OCI-LY7 (cell line): ENCODE measurements around the gene CNGA2.

Experiments
- CTCF ChIP-seq: fragments of 200-600 bp; sonication (generic); conservative IDR thresholded peaks from 2 replicates; pipeline ENCODE4 v1.5.1; 2014; ENCODE audit warnings: mild to moderate bottlenecking, antibody characterized with exemption, low read length, moderate library complexity, mixed read lengths
- EZH2phosphoT487 ChIP-seq: fragments of 200-600 bp; sonication (generic); IDR thresholded peaks from 2 replicates; pipeline ENCODE4 v1.6.1; 2018; ENCODE audit warnings: low read depth, borderline replicate concordance, mild to moderate bottlenecking, mixed run types, antibody characterized with exemption, low read length, moderate library complexity, mixed read lengths

- TF ChIP-seq CTCF (no peak), EZH2phosphoT487 (no peak)
These were observed 32.4 kb upstream of the CNGA2 start for GRCh38 chrX:151702026-151702714.
